Measurements from ENCODE around the gene TBX10.
A peak's percentile ranks its signal among the peaks of the same experiment; 100 is the strongest.
"Not testable (repeated sequence)": the region's sequence is repeated elsewhere in the genome, so short reads cannot be mapped to it uniquely, and the experiment has no call there.

The TBX10 gene

DNA sequence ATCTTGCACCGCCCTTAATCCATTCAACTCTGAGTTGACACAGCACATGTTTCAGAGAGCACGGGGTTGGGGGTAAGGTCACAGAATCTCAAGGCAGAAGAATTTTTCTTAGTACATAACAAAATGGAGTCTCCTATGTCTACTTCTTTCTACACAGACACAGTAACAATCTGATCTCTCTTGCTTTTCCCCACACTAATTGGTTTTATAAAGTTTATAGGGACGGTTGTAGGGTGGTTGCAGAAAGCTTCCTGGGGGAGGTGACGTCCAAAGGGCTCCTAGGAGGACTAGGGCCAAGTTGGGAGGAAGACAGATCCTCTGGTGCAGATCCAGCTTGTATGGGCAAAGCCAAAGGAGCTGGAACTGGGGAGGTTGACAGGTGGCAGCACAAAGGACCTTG, 35.4 kb downstream of the TBX10 start:
- not testable (repeated sequence) for DNase-seq (ENCODE audit: low read depth in 3 of 3, low spot score in 1 of 3)

DNA sequence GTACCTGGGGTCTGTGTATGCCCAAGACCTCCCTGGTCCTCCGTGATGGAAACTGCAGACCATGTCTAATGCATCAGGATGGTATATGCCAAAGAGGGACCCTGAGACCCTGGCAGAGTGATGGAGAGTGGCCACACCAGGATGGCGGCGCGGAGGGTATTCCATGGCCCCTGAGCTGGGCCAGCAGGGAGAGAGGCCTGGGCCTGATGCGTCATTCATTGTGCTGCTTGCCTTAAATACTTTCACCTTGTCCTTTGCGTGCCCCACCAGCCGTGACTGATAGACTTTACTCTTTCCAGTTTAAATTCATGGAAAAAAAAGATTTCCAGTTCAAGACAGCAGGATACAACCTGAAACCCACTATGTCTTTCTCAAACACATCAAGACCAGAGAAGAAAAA, 38.5 kb downstream of the TBX10 start:
- DNase-seq (ENCODE audit: low read depth in 3 of 3, low spot score in 1 of 3) = no peak

DNA sequence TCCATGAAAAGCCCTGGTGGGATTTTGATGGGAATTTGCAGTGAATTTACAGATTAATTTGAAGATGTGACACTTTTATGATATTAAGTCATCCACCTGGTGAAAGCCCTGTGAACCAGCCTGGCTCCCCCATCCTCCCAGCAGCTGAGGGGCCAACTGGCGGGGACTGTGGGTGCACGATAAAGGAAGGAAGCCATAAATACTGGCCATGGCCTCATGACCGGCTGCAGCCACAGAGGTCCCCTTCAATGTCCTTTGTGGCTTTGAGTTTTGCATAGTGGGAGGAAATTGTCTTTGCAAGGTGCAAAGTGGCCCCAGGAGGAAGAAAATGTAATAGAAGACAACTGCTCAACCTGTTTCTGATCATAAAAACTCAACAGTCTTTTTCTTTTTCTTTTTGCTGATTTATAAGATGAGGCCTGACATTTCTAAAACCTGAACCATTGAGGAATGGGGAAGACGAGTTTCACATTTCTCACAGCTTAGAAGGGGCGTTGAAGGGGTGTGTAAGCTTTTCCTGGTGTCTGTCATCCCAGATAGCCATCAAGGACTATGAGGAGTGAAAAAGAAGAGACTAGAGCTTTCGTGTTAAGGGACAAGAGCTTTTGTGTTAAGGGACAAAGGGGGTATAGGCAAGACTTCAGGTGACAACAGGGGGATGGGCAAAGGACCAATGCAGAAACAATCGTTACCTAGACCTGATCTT, 39.1 kb downstream of the TBX10 start:
- no peak for DNase-seq (ENCODE audit: low read depth in 3 of 3, low spot score in 1 of 3)

DNA sequence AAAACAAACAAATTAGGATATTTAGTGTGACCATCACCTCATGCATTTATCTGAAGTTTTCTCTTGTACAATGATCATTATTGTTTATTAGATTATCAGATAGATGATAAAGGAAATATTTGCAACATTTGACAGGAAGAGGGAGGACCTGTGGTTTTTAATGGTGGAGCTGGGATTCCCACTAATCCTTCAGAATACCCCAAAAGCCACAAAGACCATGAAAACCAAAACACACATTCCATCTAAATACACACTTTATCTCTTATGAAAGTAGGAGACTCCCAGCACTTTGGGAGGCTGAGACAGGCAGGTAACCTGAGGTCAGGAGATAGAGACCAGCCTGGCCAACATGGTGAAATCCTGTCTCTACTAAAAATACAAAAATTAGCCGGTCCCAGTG, 40.4 kb downstream of the TBX10 start:
- no peak for DNase-seq (ENCODE audit: low read depth in 3 of 3, low spot score in 1 of 3)

DNA sequence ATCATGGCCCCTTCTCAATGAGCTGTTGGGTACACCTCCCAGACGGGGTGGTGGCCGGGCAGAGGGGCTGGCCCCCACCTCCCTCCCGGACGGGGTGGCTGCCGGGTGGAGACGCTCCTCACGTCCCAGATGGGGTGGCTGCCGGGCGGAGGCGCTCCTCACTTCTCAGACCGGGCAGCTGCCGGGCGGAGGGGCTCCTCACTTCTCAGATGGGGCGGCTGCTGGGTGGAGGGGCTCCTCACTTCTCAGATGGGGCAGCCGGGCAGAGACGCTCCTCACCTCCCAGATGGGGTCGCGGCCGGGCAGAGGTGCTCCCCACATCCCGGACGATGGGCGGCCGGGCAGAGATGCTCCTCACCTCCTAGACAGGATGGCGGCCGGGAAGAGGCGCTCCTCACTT, 41.6 kb downstream of the TBX10 start:
- not testable (repeated sequence) for DNase-seq (ENCODE audit: low read depth in 3 of 3, low spot score in 1 of 3)

DNA sequence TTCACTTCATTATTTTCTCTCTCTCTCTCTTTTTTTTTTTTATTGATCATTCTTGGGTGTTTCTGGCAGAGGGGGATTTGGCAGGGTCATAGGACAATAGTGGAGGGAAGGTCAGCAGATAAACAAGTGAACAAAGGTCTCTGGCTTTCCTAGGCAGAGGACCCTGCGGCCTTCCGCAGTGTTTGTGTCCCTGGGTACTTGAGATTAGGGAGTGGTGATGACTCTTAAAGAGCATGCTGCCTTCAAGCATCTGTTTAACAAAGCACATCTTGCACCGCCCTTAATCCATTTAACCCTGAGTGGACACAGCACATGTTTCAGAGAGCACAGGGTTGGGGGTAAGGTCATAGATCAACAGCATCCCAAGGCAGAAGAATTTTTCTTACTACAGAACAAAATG, 42.1 kb downstream of the TBX10 start:
- not testable (repeated sequence) for DNase-seq (ENCODE audit: low read depth in 3 of 3, low spot score in 1 of 3)

DNA sequence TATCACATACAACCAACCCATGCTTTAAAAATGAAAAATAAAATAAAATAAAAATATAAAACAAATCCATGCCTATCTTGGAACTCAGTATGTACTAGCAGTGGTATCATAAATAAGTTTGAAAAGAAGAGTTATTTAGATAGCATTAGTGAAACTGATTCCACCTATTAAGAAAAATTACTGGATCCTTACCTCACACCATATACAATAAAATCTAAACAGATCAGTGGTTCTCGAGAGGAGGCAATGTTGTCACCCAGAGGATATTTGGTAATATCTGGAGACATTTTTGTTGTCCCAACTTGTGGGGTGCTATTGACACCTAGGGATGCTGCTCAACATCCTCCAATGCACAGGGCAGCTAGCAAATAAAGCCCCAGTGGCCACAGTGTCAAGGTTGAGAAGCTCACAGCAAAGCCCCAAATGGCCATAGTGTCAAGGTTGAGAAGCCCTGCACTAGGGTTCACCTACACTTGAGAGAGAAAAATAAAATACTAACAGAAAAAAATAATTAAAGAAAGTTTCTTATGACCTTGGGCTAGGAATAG, 42.7 kb downstream of the TBX10 start:
- DNase-seq (ENCODE audit: low read depth in 3 of 3, low spot score in 1 of 3) = no peak

DNA sequence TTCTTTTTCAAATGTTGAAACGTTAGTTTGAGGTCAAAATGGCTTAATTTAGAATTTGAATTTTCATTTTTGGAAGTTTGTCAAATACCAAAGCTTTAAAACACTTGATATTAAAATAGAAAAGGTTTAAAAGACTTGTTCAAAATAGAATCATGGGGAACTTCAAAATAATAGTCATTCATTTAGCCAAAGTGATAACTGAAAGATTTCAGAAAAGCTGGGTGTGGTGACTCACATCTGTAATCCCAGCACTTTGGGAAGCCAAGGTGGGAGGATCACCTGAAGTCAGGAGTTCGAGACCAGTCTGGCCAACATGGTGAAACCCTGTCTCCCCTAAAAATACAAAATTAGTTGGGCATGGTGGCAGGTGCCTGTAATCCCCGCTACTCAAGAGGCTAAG, 45.1 kb downstream of the TBX10 start:
- DNase-seq (ENCODE audit: low read depth in 3 of 3, low spot score in 1 of 3) = no peak

DNA sequence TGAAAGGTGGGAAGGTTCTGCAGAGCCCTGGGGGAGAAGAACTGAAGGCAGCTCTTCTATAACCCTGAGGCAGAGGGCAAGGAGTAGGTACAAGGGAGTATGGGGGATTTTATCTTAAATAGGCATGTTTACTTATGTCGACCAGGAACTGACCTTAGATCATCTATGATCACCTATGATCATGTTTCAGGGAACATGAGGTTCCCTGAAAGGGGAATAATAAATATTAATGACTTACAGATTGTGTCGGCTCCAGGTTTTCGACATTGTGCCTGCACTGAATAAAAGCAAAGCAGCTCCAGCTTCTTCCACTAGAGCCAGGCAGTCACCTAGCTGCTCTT, 46.0 kb downstream of the TBX10 start:
- DNase-seq (ENCODE audit: low read depth in 3 of 3, low spot score in 1 of 3) = no peak

DNA sequence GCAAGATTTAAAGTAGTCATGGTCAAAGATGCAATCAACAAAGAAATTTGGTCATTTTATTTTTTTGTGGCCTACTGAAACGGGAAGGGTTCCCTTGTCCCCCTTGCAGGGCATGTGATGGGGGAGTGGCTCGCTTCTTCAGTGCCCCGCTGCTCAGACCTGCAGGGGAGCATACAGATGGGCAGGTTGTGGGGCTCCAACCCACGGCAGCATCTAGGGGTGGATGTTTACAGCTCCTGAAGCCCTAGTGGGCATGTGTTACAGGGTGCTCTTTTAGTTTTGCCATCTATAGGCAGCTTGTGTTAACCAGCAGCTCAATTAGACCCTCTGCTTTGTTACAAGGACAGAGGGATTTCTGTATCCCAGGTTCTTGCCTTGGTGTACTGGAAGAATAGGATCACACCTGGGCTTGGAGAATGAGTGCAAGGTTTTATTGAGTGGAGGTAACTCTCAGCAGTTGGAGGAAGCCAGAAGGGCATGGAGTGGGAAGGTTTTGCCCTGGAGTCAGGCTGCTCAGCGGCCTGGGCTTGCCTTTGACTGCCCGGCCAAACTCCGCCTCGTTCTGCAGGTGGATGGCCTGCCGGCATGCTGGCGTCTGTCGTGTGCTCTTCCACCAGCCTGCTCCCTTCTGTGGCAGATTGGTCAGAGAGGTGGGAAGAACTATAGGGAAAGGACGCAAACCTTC, 46.5 kb downstream of the TBX10 start:
- DNase-seq (ENCODE audit: low read depth in 3 of 3, low spot score in 1 of 3) = no peak

DNA sequence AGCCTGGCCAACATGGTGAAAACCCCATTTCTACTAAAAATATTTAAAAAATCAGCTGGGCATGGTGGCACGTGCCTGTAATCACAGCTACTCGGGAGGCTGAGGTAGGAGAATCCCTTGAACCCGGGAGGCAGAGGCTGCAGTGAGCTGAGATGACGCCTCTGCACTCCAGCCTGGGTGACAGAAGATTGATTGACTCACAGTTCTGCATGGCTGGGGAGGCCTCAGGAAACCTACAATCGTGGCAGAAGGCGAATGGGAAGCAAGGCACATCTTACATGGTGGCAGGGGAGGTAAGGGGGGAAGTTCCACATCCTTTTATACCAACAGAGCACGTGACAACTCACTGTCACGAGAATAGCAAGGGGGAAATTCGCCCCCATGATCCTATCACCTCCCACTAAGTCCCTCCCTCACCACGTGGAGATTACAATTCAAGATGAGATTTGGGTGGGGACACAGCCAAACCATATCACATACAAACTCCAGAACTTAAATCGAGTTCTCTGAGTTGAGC, 50.6 kb downstream of the TBX10 start:
- DNase-seq (ENCODE audit: low read depth in 3 of 3, low spot score in 1 of 3) = not testable (repeated sequence)

DNA sequence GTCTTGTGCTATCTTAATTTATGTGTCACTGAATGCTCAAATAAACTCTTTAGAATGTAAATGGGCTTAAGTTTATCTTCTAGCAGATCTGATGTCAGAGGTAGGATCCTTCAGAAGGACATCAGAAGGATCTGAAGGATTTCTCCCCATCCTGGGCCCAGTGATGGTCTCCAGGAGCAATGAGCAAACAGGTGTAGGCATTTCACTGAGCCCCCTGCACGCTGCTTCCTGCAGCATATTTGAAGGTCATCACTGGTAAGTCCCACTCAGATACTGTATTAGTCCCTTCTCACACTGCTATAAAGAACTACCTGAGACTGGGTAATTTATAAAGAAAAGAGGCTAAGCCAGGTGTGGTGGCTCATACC, 51.4 kb downstream of the TBX10 start:
- no peak for DNase-seq (ENCODE audit: low read depth in 3 of 3, low spot score in 1 of 3)

DNA sequence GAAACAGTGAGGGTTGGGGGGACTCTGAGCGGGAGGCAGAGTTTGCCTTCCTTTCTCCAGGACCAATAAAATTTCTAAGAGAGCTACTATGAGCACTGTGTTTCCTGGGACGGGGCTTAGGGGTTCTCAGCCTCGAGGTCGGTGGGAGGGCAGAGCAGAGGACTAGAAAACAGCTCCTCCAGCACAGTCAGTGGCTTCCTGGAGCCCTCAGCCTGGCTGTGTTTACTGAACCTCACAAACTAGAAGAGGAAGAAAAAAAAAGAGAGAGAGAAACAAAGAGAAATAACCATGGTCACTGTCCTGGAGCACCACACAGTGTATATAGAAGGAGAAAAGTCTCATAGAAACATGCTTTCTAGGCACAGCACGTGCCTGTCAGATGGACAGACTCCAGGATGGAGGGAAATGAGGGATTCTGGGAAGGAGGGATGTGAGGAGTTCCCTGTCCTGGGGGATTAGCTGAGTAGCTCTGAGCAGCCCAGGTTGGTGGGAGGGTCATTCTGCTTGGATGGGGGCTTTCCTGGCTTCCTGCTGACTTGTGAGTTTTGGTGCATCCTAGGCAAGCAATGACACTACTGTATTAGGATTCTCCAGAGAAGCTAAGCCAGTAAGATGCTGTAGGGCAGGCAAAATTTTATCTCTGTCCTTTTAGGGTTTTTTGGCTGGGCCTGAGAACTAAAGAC, 52.9 kb downstream of the TBX10 start:
- no peak for DNase-seq (ENCODE audit: low read depth in 3 of 3, low spot score in 1 of 3)

DNA sequence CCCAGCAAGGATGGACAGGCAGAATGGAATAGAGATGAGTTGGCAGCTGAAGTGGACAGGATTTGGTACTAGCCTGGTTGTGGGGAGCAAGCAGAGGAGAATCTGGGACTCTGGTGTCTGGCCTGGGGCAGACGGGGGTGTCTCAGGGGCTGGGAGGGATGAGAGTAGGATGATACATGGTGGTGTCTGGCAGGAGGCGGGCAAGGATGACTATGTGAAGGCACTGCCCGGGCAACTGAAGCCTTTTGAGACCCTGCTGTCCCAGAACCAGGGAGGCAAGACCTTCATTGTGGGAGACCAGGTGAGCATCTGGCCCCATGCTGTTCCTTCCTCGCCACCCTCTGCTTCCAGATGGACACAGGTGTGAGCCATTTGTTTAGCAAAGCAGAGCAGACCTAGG, 53.7 kb downstream of the TBX10 start:
- no peak for DNase-seq (ENCODE audit: low read depth in 3 of 3, low spot score in 1 of 3)

DNA sequence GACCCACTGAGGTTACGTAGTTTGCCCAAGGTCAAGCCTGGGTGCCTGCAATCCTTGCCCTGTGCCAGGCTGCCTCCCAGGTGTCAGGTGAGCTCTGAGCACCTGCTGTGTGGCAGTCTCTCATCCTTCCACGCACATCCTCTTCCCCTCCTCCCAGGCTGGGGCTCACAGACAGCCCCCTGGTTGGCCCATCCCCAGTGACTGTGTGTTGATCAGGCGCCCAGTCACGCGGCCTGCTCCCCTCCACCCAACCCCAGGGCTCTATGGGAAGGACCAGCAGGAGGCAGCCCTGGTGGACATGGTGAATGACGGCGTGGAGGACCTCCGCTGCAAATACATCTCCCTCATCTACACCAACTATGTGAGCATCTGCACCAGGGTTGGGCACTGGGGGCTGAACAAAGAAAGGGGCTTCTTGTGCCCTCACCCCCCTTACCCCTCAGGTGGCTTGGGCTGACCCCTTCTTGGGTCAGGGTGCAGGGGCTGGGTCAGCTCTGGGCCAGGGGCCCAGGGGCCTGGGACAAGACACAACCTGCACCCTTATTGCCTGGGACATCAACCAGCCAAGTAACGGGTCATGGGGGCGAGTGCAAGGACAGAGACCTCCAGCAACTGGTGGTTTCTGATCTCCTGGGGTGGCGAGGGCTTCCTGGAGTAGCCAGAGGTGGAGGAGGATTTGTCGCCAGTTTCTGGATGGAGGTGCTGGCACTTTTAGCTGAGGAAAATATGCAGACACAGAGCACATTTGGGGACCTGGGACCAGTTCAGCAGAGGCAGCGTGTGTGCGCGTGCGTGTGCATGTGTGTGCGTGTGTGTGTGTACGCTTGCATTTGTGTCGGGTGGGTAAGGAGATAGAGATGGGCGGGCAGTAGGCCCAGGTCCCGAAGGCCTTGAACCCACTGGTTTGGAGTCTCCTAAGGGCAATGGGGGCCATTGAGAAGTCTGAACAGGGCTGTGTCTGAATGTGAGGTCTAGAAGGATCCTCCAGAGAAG, 54.4 kb downstream of the TBX10 start:
- DNase-seq (ENCODE audit: low read depth in 3 of 3, low spot score in 1 of 3) = no peak

DNA sequence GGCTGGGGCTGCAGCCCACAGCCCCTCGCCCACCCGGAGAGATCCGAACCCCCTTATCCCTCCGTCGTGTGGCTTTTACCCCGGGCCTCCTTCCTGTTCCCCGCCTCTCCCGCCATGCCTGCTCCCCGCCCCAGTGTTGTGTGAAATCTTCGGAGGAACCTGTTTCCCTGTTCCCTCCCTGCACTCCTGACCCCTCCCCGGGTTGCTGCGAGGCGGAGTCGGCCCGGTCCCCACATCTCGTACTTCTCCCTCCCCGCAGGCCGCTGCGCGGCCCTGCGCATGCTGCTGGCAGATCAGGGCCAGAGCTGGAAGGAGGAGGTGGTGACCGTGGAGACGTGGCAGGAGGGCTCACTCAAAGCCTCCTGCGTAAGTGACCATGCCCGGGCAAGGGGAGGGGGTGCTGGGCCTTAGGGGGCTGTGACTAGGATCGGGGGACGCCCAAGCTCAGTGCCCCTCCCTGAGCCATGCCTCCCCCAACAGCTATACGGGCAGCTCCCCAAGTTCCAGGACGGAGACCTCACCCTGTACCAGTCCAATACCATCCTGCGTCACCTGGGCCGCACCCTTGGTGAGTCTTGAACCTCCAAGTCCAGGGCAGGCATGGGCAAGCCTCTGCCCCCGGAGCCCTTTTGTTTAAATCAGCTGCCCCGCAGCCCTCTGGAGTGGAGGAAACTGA, 55.2 kb downstream of the TBX10 start:
- DNase-seq (ENCODE audit: low read depth in 3 of 3, low spot score in 1 of 3) = peak in 1 of 3 donors; percentile 18

DNA sequence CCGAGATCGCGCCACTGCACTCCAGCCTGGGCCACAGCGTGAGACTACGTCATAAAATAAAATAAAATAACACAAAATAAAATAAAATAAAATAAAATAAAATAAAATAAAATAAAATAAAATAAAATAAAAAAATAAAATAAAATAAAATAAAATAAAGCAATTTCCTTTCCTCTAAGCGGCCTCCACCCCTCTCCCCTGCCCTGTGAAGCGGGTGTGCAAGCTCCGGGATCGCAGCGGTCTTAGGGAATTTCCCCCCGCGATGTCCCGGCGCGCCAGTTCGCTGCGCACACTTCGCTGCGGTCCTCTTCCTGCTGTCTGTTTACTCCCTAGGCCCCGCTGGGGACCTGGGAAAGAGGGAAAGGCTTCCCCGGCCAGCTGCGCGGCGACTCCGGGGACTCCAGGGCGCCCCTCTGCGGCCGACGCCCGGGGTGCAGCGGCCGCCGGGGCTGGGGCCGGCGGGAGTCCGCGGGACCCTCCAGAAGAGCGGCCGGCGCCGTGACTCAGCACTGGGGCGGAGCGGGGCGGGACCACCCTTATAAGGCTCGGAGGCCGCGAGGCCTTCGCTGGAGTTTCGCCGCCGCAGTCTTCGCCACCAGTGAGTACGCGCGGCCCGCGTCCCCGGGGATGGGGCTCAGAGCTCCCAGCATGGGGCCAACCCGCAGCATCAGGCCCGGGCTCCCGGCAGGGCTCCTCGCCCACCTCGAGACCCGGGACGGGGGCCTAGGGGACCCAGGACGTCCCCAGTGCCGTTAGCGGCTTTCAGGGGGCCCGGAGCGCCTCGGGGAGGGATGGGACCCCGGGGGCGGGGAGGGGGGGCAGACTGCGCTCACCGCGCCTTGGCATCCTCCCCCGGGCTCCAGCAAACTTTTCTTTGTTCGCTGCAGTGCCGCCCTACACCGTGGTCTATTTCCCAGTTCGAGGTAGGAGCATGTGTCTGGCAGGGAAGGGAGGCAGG, 56.0 kb downstream of the TBX10 start, which contains the start of gene GSTP1:
TSS of gene GSTP1 (plus strand) at position 566 of the 958 bp plus-strand sequence. CDS start at position 598, 32 bp downstream.
- DNase-seq (ENCODE audit: low read depth in 3 of 3, low spot score in 1 of 3) = peak; percentile 40 to 74 (median 44)

DNA sequence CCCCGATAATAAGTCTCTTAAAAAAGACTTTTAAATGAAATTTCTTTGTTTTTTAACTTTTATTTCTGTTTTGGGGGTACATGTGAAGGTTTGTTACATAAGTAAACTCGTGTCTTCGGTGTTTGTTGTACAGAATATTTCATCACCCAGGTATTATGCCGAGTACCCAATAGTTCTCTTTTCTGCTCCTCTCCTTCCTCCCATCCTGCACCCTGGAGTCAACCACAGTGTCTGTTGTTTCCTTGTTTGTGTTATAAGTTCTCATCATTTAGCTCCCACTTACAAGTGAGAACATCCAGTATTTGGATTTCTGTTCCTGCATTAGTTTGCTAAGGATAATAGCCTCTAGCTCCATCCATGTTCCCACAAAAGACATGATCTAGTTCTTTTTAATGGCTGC, 57.6 kb downstream of the TBX10 start:
- no peak for DNase-seq (ENCODE audit: low read depth in 3 of 3, low spot score in 1 of 3)

DNA sequence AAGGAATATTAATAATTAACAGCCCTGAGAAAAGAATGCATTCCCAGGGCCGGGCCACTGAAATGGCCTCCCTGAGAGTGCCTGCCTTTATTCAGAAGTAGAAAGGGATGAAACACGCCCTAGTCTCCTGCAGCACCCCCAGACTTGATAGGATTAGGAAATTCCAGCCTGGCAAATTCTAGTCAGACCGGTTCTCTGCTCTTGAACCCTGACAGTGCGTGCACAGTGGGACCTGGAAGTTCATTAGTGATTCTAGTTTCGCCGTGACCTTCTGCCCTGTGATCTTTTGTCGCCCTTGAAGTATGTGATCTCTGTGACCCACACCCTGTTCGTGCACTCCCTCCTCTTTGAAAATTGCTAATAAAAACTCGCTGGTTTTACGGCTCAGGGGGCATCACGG, 58.1 kb downstream of the TBX10 start:
- no peak for DNase-seq (ENCODE audit: low read depth in 3 of 3, low spot score in 1 of 3)

Data from stimulated activated CD4-positive, alpha-beta T cell treated with anti-CD3 and anti-CD28 coated beads, TNF-alpha, amount 100 ng/mL, for 1 hour (primary cell).